Fibroblast of mammary gland (primary cell): Measurements from ENCODE around the gene CIPC.

Experiments
- DNase-seq: peaks from one replicate; pipeline ENCODE4 v3.0.0-alpha.2; 2010; ENCODE audit warnings: low read depth
- H3K4me3 ChIP-seq: 2 replicates; pipeline ENCODE4 v1.5.1; 2011; ENCODE audit warnings: low read depth, mild to moderate bottlenecking, low read length, moderate library complexity; ENCODE audit not compliant: control insufficient read depth
- CTCF ChIP-seq: conservative IDR thresholded peaks from 2 replicates; pipeline ENCODE4 v1.5.1; 2011; ENCODE audit warnings: low read depth, low read length, inconsistent platforms; ENCODE audit not compliant: control insufficient read depth, insufficient read depth

The CIPC gene

DNA sequence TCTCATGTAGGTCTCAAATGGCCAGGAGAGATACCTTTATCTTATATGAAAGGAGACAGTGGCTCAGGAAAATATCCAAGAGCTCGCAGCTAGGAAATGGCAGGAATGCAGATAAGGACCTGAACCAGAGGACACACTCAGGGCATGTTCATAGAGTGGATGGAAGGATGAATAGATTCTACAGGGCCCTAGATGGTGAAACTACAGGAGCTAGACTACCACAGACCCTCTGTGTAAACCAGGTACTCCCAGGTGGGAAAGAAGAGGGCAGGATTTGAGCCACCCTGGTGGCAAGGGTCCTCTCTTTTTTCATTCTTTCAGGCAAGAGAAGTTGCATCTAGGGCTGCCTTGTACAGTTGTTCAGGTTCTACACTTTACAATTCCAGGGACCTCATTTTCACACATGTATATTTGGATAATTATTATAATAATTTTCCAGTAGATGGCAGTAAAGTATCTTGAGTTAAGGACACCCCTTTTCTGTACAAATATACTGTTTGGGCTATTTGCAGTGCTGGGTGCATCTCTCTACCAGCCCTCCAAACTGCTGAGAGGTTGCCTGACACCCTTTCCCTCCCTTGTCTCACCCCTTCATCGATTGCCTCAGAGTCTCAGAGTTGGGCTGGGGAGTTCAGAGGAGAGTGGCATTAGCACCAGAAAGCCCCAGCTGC is 54.0 kb downstream of the CIPC start:
- H3K4me3 ChIP-seq = no peak overlapping the region
- TF ChIP-seq CTCF = peak; percentile 23
- peak; percentile 23 for DNase-seq

GRCh38 chr14:77153802-77154201 is 55.7 kb downstream of the CIPC start:
- H3K4me3 ChIP-seq = no peak overlapping the region
- no peak for DNase-seq
- TF ChIP-seq CTCF = no peak

- no peak for TF ChIP-seq CTCF
- DNase-seq = no peak
- no peak overlapping the region for H3K4me3 ChIP-seq
Measured at GRCh38 chr14:77154421-77154820, 56.4 kb downstream of the CIPC start.

DNA sequence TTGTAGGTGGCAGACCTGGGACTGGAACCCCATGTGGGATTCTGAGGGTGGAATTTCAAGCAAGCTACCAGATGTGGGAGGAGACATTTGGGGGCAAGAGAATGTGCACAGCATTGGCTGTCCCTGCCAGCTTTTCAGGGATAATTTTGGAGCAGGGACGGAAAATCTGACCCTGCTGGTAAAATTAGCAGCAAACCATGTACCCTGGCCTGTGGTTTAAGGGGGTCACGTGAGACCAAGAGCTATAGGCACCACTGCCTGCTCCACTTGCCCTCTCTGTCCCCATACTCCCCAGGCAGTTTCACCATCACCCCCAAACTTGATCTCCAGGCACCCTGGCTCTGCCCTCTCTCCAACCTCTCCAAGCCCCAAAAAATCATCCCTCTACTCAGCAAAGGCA is 57.0 kb downstream of the CIPC start:
- H3K4me3 ChIP-seq = no peak overlapping the region
- no peak for TF ChIP-seq CTCF
- no peak for DNase-seq

DNA sequence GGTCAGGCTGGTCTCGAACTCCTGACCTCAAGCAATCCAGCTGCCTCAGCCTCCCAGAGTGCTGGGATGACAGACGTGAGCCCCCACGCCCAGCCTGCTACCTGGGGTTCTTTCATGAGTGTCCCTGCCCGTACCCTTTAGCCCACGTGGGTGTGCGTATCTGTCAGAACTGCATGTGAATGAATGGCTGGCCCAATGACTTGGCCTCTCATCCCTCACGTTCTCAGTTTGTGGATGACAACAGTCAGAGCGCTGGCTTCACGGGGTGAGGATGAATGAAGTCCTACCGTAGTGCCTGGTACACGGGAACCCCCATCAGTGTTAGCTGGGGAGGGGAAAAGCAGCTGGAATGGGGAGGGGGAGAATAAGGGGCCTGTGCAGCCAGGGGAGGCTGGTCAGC is 59.7 kb downstream of the CIPC start:
- DNase-seq = no peak
- no peak overlapping the region for H3K4me3 ChIP-seq

DNA sequence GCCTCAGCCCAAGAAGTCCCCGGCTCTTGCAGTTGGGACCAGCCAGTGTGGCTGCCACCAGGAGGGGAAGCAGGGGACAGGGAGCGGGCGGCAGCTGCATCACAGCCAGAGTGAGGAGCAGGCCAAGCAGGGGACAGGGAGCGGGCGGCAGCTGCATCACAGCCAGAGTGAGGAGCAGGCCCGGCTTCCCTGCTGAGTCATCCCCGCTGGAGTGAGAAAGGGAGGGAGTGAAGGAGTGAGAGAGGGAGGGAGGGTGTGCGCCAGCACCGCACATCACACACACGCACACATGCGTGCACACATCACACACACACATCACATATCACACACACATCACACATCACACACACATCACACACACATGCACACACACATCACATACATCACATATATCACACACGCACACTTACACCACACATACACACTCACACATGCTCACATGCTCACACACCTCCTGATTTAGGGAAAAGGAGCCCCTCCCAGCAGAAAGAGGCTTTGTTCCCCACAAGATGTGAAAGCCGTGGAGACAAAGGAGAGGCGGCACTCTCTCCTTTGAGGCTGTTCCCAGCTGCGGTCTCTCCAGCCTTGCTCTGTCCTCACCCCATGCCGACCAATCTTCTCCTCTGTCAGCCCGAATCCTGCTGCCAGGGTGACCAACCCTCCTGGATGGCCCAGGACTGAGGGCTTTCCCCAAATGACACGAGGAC is 60.3 kb downstream of the CIPC start:
- TF ChIP-seq CTCF = no peak
- no peak overlapping the region for H3K4me3 ChIP-seq
- peak; percentile 58 for DNase-seq

More for the DNA sequence above, 59.7 kb downstream of the CIPC start:
- TF ChIP-seq CTCF = no peak

GRCh38 chr14:77158882-77159255 is 60.8 kb downstream of the CIPC start:
- TF ChIP-seq CTCF = no peak
- no peak overlapping the region for H3K4me3 ChIP-seq
- no peak for DNase-seq
